Globus pallidus (tissue), 1 donor: ENCODE results near the gene TENM3.
A peak's percentile ranks its signal among the peaks of the same experiment; 100 is the strongest.

Experiments used
- DNase-seq: peaks from one replicate; pipeline ENCODE4 v3.0.0-alpha.2; 2015; ENCODE audit warnings: low spot score

The TENM3 gene

GRCh38 chr4:182741914-182742313 is 498.7 kb downstream of the TENM3 start:
- DNase-seq, result no peak

- no peak for DNase-seq
These were observed 500.6 kb downstream of the TENM3 start for GRCh38 chr4:182743815-182744214.

GRCh38 chr4:182745237-182745636 is 502.0 kb downstream of the TENM3 start:
- no peak for DNase-seq

- DNase-seq, result no peak
These were observed 503.7 kb downstream of the TENM3 start for GRCh38 chr4:182746876-182747275.

- no peak for DNase-seq
These were observed 505.1 kb downstream of the TENM3 start for GRCh38 chr4:182748283-182748682.

- no peak for DNase-seq
These were observed 505.7 kb downstream of the TENM3 start for GRCh38 chr4:182748949-182749348.

GRCh38 chr4:182749667-182750167 is 506.5 kb downstream of the TENM3 start:
- no peak for DNase-seq

GRCh38 chr4:182752158-182752910 is 509.1 kb downstream of the TENM3 start:
- no peak for DNase-seq

- no peak for DNase-seq
These were observed 511.7 kb downstream of the TENM3 start for GRCh38 chr4:182754895-182755294.

- DNase-seq, result no peak
These were observed 513.0 kb downstream of the TENM3 start for GRCh38 chr4:182756161-182756690.

GRCh38 chr4:182758273-182758672 is 515.1 kb downstream of the TENM3 start:
- no peak for DNase-seq

GRCh38 chr4:182760551-182761043 is 517.4 kb downstream of the TENM3 start:
- DNase-seq, result no peak

GRCh38 chr4:182764137-182764536 is 520.9 kb downstream of the TENM3 start:
- DNase-seq, result no peak

GRCh38 chr4:182764642-182765041 is 521.4 kb downstream of the TENM3 start:
- no peak for DNase-seq

- peak; percentile 1 for DNase-seq
These were observed 523.0 kb downstream of the TENM3 start for GRCh38 chr4:182765987-182766856.

GRCh38 chr4:182766857-182767250 is 523.7 kb downstream of the TENM3 start:
- no peak for DNase-seq

- DNase-seq, result no peak
These were observed 525.6 kb downstream of the TENM3 start for GRCh38 chr4:182768838-182769237.

GRCh38 chr4:182770259-182770995 is 527.2 kb downstream of the TENM3 start:
- no peak for DNase-seq

GRCh38 chr4:182770996-182771514 is 527.9 kb downstream of the TENM3 start:
- DNase-seq, result no peak

- no peak for DNase-seq
These were observed 531.9 kb downstream of the TENM3 start for GRCh38 chr4:182775075-182775474.

GRCh38 chr4:182776376-182777105 is 533.3 kb downstream of the TENM3 start:
- no peak for DNase-seq
